ENCODE results near the gene DYNLT4. TPM values are rescaled to one million over a fixed set of nuclear protein-coding genes. Genes with fewer than 3 reads are reported as not detected.

DYNLT4 gene
- total and polyA plus RNA-seq, 2 of the 8 experiments (the other 6 are each of a cell fraction or from before 2014, with no cell fraction given): 0.29 TPM; not detected in 1

DNA sequence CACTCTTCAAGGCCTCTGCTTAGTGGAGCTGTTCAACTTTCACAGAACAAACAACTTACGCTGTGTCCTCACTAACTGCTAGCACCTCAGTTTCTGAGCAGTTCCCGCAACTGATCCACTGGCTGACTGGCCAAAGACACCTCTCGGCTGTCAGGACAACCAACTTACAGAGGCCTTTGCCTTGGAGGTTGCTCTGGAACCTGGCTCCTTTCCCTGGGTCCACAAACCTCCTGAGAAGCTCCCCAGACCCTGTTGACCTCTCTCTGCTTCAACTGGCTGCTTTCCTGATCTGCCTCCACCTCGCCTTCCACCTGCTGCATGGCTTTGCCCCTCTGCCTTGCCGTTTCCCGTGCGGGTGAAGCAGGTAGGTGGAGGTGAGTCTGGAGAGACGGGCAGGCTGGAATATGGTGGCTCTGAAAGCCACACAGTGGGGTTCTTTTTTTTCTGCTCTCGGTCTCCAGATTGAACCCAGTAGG lies 14.1 kb upstream of the DYNLT4 start (continued):
- TF ChIP-seq, protein P1, sequence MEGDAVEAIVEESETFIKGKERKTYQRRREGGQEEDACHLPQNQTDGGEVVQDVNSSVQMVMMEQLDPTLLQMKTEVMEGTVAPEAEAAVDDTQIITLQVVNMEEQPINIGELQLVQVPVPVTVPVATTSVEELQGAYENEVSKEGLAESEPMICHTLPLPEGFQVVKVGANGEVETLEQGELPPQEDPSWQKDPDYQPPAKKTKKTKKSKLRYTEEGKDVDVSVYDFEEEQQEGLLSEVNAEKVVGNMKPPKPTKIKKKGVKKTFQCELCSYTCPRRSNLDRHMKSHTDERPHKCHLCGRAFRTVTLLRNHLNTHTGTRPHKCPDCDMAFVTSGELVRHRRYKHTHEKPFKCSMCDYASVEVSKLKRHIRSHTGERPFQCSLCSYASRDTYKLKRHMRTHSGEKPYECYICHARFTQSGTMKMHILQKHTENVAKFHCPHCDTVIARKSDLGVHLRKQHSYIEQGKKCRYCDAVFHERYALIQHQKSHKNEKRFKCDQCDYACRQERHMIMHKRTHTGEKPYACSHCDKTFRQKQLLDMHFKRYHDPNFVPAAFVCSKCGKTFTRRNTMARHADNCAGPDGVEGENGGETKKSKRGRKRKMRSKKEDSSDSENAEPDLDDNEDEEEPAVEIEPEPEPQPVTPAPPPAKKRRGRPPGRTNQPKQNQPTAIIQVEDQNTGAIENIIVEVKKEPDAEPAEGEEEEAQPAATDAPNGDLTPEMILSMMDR (IDR thresholded peaks at IDR 0.05; ENCODE audit: control extremely low read depth in 1 of 3, insufficient read depth in 1 of 3, low read depth in 1 of 3, low read length in 3 of 3): no peak
- TF ChIP-seq EZH2 (IDR thresholded peaks at IDR 0.05; ENCODE audit: low read depth, low read length, severe bottlenecking) (no peak), ASH2L (IDR thresholded peaks at IDR 0.05; ENCODE audit: low read length) (no peak), MAFK (IDR thresholded peaks at IDR 0.05; ENCODE audit: low read depth, low read length) (no peak), CBX5 (IDR thresholded peaks at IDR 0.05; ENCODE audit: low read depth, low read length) (no peak)
- TF ChIP-seq, protein P2, sequence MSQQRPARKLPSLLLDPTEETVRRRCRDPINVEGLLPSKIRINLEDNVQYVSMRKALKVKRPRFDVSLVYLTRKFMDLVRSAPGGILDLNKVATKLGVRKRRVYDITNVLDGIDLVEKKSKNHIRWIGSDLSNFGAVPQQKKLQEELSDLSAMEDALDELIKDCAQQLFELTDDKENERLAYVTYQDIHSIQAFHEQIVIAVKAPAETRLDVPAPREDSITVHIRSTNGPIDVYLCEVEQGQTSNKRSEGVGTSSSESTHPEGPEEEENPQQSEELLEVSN (IDR thresholded peaks at IDR 0.05): no peak
